ENCODE data around the gene KRTAP19-2. TPM values are rescaled to one million over a fixed set of nuclear protein-coding genes. Genes with fewer than 3 reads are reported as not detected.

Gene KRTAP19-2
- total and polyA plus RNA-seq, 3 donors from 2014 or later = not detected

GRCh38 chr21:30497065-30497464 lies 9.8 kb upstream of the KRTAP19-2 start, which contains the start of gene KRTAP19-4:
TSS of gene KRTAP19-4 (minus strand) at chr21:30497165. CDS start at chr21:30497110, 55 bp downstream.
- Histone ChIP-seq H3K4me3 (no peak within 1 kb of the TSS), H3K36me3 (ENCODE audit: low read depth, missing control alignments) (no peaks in the 10 kb centered on the region), H3K4me1 (no peaks in the 10 kb centered on the region), H3K27me3 (no peaks in the 10 kb centered on the region), H3K27ac (no peak within 1 kb of the TSS), H3K9me3 (no peaks in the 10 kb centered on the region)
- intact Hi-C loops (cut with DNase I; ENCODE audit: low total_unique reads) = no loop called here
- DNase-seq = no peak
- WGBS, 2 donors = 75 to 78% methylated on average over 4 of the region's 4 CpGs
- TF ChIP-seq CTCF (IDR thresholded peaks at IDR 0.05) = no peak
- TF ChIP-seq POLR2A (IDR thresholded peaks at IDR 0.05) = no peak

- TF ChIP-seq POLR2A (IDR thresholded peaks at IDR 0.05) = no peak
- Histone ChIP-seq H3K27me3 (no peaks in the 10 kb centered on the region), H3K36me3 (ENCODE audit: low read depth, missing control alignments) (no peaks in the 10 kb centered on the region), H3K27ac (no peak within 1 kb of the TSS), H3K9me3 (no peaks in the 10 kb centered on the region), H3K4me3 (no peak within 1 kb of the TSS), H3K4me1 (no peaks in the 10 kb centered on the region)
- DNase-seq = no peak
- intact Hi-C loops (cut with DNase I; ENCODE audit: low total_unique reads) = no loop called here
- 67 to 92% methylated on average over 2 of the region's 2 CpGs for WGBS, 2 donors
These were observed 4.8 kb upstream of the KRTAP19-2 start, which contains the start of gene KRTAP19-3 for GRCh38 chr21:30491963-30492428. TSS of gene KRTAP19-3 (minus strand) at chr21:30492013. CDS start at chr21:30491957, 56 bp downstream.

- Histone ChIP-seq H3K27me3 (no peaks in the 10 kb centered on the region), H3K36me3 (ENCODE audit: low read depth, missing control alignments) (no peaks in the 10 kb centered on the region), H3K4me3 (no peak overlapping the region), H3K27ac (no peak overlapping the region), H3K9me3 (no peaks in the 10 kb centered on the region), H3K4me1 (no peaks in the 10 kb centered on the region)
- no peak for DNase-seq
- intact Hi-C loops (cut with DNase I; ENCODE audit: low total_unique reads) = no loop called here
- TF ChIP-seq POLR2A (IDR thresholded peaks at IDR 0.05) (no peak), CTCF (IDR thresholded peaks at IDR 0.05) (no peak)
- WGBS, 2 donors = 82 to 83% methylated on average over 2 of the region's 2 CpGs
These were observed 1.1 kb downstream of the KRTAP19-2 start for GRCh38 chr21:30486180-30486579.

- intact Hi-C loops (cut with DNase I; ENCODE audit: low total_unique reads) = no loop called here
- WGBS, 2 donors = 87 to 98% methylated on average over 2 of the region's 2 CpGs
- H3K4me3 ChIP-seq = no peak overlapping the region
- H3K27me3 ChIP-seq = no peaks in the 10 kb centered on the region
- no peaks in the 10 kb centered on the region for H3K9me3 ChIP-seq
- no peak for DNase-seq
- no peaks in the 10 kb centered on the region for H3K4me1 ChIP-seq
- no peaks in the 10 kb centered on the region for H3K36me3 ChIP-seq (ENCODE audit: low read depth, missing control alignments)
- no peak for TF ChIP-seq CTCF (IDR thresholded peaks at IDR 0.05)
- TF ChIP-seq POLR2A (IDR thresholded peaks at IDR 0.05) = no peak
- H3K27ac ChIP-seq = no peak overlapping the region
These were observed 5.1 kb downstream of the KRTAP19-2 start for GRCh38 chr21:30482130-30482529.

- no peak for DNase-seq
- intact Hi-C loops (cut with DNase I; ENCODE audit: low total_unique reads) = no loop called here
- Histone ChIP-seq H3K4me3 (no peak within 1 kb of the TSS), H3K9me3 (no peaks in the 10 kb centered on the region), H3K27ac (no peak within 1 kb of the TSS), H3K36me3 (ENCODE audit: low read depth, missing control alignments) (no peaks in the 10 kb centered on the region), H3K27me3 (no peaks in the 10 kb centered on the region), H3K4me1 (no peaks in the 10 kb centered on the region)
- TF ChIP-seq CTCF (IDR thresholded peaks at IDR 0.05) = no peak
- TF ChIP-seq POLR2A (IDR thresholded peaks at IDR 0.05) = no peak
- 83 to 84% methylated on average over 4 to 7 of the region's 7 CpGs for WGBS, 2 donors
These were observed 7.1 kb downstream of the KRTAP19-2 start, which contains the start of gene KRTAP19-1 for GRCh38 chr21:30480145-30480544. TSS of gene KRTAP19-1 (minus strand) at chr21:30480367. CDS start at chr21:30480317, 50 bp downstream.
